K562 (cell line): ENCODE data around the gene PTOV1. TPM values are rescaled to one million over a fixed set of nuclear protein-coding genes. Genes with fewer than 3 reads are reported as not detected.
A peak's percentile ranks its signal among the peaks of the same experiment; 100 is the strongest.

Experiments used
- ATF1 ChIP-seq, 2 experiments: fragments of 450-650 bp in 1 of 2; IDR thresholded peaks; 2 replicates each; pipeline ENCODE4 v1.6.1; 2016; ENCODE audit warnings: missing compliant biosample characterization in 1 of 2, missing genetic modification characterization in 1 of 2
- CREB1 ChIP-seq, 2 experiments: sonication (generic) in 1 of 2; formaldehyde crosslinking in 1 of 2; IDR thresholded peaks; 2 replicates each; pipeline versions ENCODE4 v1.6.1 to v1.8.0; 2012 to 2022; ENCODE audit warnings: inconsistent platforms in 1 of 2, mild to moderate bottlenecking in 1 of 2, missing genetic modification reagents in 1 of 2, moderate library complexity in 1 of 2
- KDM5B ChIP-seq: fragments of 200-600 bp; sonication (generic); IDR thresholded peaks from 2 replicates; pipeline ENCODE4 v1.6.1; 2012; ENCODE audit warnings: low read depth, mild to moderate bottlenecking, moderate library complexity, low read length, control low read depth, inconsistent platforms; ENCODE audit not compliant: insufficient replicate concordance
- NR0B1 ChIP-seq: fragments of 450-650 bp; IDR thresholded peaks from one replicate; pipeline ENCODE4 v1.6.1; 2018; ENCODE audit warnings: mild to moderate bottlenecking, moderate library complexity; ENCODE audit not compliant: partially characterized antibody
- PRMT5 ChIP-seq: sonication (generic); formaldehyde crosslinking; IDR thresholded peaks from 2 replicates; pipeline ENCODE4 v1.5.0; 2020; ENCODE audit warnings: missing genetic modification reagents
- PURB ChIP-seq: sonication (generic); formaldehyde crosslinking; IDR thresholded peaks from 2 replicates; pipeline ENCODE4 v1.9.0; 2021; ENCODE audit warnings: low read depth, mild to moderate bottlenecking, missing genetic modification reagents
- RBFOX2 ChIP-seq: fragments of 200-400 bp; formaldehyde crosslinking; IDR thresholded peaks from 2 replicates; pipeline ENCODE4 v1.6.1; 2017; ENCODE audit warnings: low read depth, mild to moderate bottlenecking, low read length, moderate library complexity
- RBM17 ChIP-seq: fragments of 200-400 bp; formaldehyde crosslinking; IDR thresholded peaks from 2 replicates; pipeline ENCODE4 v1.6.1; 2017; ENCODE audit warnings: low read depth, mild to moderate bottlenecking, low read length, borderline replicate concordance
- SMAD4 ChIP-seq: fragments of 250-450 bp; sonication (Bioruptor Pico); conservative IDR thresholded peaks from 2 replicates; pipeline ENCODE4 v1.8.0; 2021; ENCODE audit warnings: inconsistent platforms, mild to moderate bottlenecking, moderate library complexity
- SPI1 ChIP-seq: IDR thresholded peaks from 2 replicates; pipeline ENCODE4 v1.6.1; 2011; ENCODE audit warnings: low read depth, low read length, control low read depth, borderline replicate concordance
- TCF7L2 ChIP-seq: fragments of 150-350 bp; IDR thresholded peaks from 2 replicates; pipeline ENCODE4 v1.6.1; 2016; ENCODE audit warnings: low read depth, mild to moderate bottlenecking, low read length, moderate library complexity
- UBTF ChIP-seq, 2 experiments: IDR thresholded peaks; 2 replicates each; pipeline ENCODE4 v1.6.1; 2012; ENCODE audit warnings: improper control_type of control experiment in 2 of 2, low read depth in 2 of 2, low read length in 2 of 2, borderline replicate concordance in 1 of 2
- USF1 ChIP-seq: sonication (generic); formaldehyde crosslinking; IDR thresholded peaks from 2 replicates; pipeline ENCODE4 v1.9.0; 2022; ENCODE audit warnings: mild to moderate bottlenecking, missing genetic modification reagents
- ZBTB7A ChIP-seq: IDR thresholded peaks from 2 replicates; pipeline ENCODE4 v1.6.1; 2011; ENCODE audit warnings: low read depth, mild to moderate bottlenecking, low read length, moderate library complexity, borderline replicate concordance; ENCODE audit not compliant: control insufficient read depth
- ZKSCAN1 ChIP-seq: fragments of 150-350 bp; IDR thresholded peaks from 2 replicates; pipeline ENCODE4 v1.6.1; 2016; ENCODE audit warnings: low read depth, low read length
- ZNF354B ChIP-seq: fragments of 250-450 bp; sonication (Bioruptor Pico); IDR thresholded peaks from 2 replicates; pipeline ENCODE4 v1.4.0; 2020
- ZNF717 ChIP-seq: fragments of 250-450 bp; sonication (Bioruptor Pico); IDR thresholded peaks from 2 replicates; pipeline ENCODE4 v1.5.0; 2021
- polyA plus RNA-seq, 8 experiments: library from polyadenylated mRNA; depleted of rRNA in 4 of 8; stranded (reverse) in 5 of 8; unstranded in 3 of 8; fragments of >200 nt; fragmentation: Nextera tagmentation in 2 of 8; fragmentation: Illumina TruSeq in 1 of 8; extraction: Ambion mirVana in 2 of 8; extraction: Trizol in 1 of 8; gene quantifications; 2 replicates each; pipeline versions ENCODE4 v1.2.1 to v1.2.3, GENCODE V29; 2011 to 2014; ENCODE audit warnings: inconsistent platforms in 1 of 8, missing spikeins in 1 of 8
- total RNA-seq, 7 experiments: library from RNA; depleted of rRNA in 6 of 7; stranded (reverse); fragments of >200 nt in 6 of 7; fragmentation: Illumina TruSeq in 2 of 7; extraction: Trizol in 2 of 7; gene quantifications; 2 replicates each; pipeline versions ENCODE4 v1.2.1 to v1.2.3, GENCODE V29; 2011 to 2021; ENCODE audit warnings: low replicate concordance in 1 of 7
- TF ChIP-seq, protein P1 (sequence below), 2 experiments: fragments of 450-650 bp in 1 of 2; sonication (generic) in 1 of 2; formaldehyde crosslinking; conservative IDR thresholded peaks; 2 replicates each; pipeline versions ENCODE4 v1.4.0 to v1.8.1; 2020 to 2022; ENCODE audit warnings: mild to moderate bottlenecking in 1 of 2, missing genetic modification reagents in 1 of 2
- TF ChIP-seq, protein P2 (sequence below): fragments of 450-650 bp; IDR thresholded peaks from 2 replicates; pipeline ENCODE4 v1.6.1; 2016

PTOV1 gene
- total and polyA plus RNA-seq, 9 of the 15 experiments (the other 6 are each of a cell fraction or from before 2014, with no cell fraction given) = 4.9 to 169 (median 43.5) TPM

DNA sequence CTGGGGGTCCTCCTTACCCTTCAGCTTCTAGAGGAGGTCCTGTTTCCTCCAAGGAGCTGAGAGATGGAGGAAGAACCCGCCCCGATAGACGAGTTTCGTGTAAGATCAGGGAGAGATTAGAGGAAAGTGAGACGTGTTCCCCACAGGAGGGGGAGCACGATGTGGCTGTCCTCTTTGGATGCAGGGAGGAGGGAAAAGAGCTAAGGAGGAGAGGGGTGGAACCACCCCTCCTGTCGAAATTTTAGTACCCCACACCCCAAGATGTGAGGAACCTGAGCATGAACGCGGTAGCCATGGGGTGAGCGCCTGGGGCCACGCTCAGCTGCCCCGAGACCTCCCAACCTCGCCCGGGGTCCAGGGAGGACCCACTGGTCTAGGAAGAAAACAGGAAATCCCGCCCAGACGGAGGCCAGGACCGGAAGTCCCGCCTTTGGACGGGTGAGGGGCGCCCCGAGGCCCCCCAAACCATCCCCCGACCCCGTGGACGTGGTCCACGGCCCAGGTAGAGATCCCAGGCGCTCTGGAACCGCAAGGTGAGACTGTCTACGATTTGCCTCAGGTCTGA is 25.0 kb downstream of the PTOV1 start (continued):
- TF ChIP-seq, protein P1, sequence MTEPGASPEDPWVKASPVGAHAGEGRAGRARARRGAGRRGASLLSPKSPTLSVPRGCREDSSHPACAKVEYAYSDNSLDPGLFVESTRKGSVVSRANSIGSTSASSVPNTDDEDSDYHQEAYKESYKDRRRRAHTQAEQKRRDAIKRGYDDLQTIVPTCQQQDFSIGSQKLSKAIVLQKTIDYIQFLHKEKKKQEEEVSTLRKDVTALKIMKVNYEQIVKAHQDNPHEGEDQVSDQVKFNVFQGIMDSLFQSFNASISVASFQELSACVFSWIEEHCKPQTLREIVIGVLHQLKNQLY (CRISPR knock-in tag; conservative IDR thresholded peaks at IDR 0.05) = no peak
- TF ChIP-seq PRMT5 (CRISPR knock-in tag) (0 out of 2 replicates have a peak, but pooled peaks have one; percentile 10), ZNF717 (no peak), ZNF354B (CRISPR knock-in tag) (no peak), CREB1 (IDR thresholded peaks at IDR 0.05) (no peak), CREB1 (CRISPR knock-in tag; IDR thresholded peaks at IDR 0.05) (no peak), USF1 (CRISPR knock-in tag) (no peak), UBTF (IDR thresholded peaks at IDR 0.05; ENCODE audit: borderline replicate concordance in 1 of 2, low read depth in 2 of 2, low read length in 2 of 2) (no peak), TCF7L2 (no peak), ATF1 (CRISPR knock-in tag; IDR thresholded peaks at IDR 0.05) (no peak), ATF1 (tag; IDR thresholded peaks at IDR 0.05) (no peak), RBFOX2 (no peak), ZKSCAN1 (0 out of 2 replicates have a peak, but pooled peaks have one; percentile 9), RBM17 (no peak), SPI1 (peak; percentile 48; the same call in 1 of the 2 replicates), ZBTB7A (peak; percentile 75), PURB (CRISPR knock-in tag) (no peak), NR0B1 (no peak), KDM5B (peak; percentile 7), SMAD4 (CRISPR knock-in tag) (no peak)
- TF ChIP-seq, protein P2, sequence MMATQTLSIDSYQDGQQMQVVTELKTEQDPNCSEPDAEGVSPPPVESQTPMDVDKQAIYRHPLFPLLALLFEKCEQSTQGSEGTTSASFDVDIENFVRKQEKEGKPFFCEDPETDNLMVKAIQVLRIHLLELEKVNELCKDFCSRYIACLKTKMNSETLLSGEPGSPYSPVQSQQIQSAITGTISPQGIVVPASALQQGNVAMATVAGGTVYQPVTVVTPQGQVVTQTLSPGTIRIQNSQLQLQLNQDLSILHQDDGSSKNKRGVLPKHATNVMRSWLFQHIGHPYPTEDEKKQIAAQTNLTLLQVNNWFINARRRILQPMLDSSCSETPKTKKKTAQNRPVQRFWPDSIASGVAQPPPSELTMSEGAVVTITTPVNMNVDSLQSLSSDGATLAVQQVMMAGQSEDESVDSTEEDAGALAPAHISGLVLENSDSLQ = no peak
